K562 (cell line): ENCODE data around the gene SLC35E1. TPM values are rescaled to one million over a fixed set of nuclear protein-coding genes. Genes with fewer than 3 reads are reported as not detected.
A peak's percentile ranks its signal among the peaks of the same experiment; 100 is the strongest.

Experiments
- ATAC-seq: fragments of 200-7000 bp; cut with Tn5 transposase; 3 replicates; pipeline ENCODE4 v1.9.1; 2020; ENCODE audit warnings: moderate library complexity
- BruUV-seq: library from RNA; stranded (reverse); fragments of 400-500 nt; replicated peaks from 2 replicates; lab custom pipeline; 2021; lab: Mats Ljungman, UMichigan
- CTCF ChIA-PET: fragments of 300-600 bp; formaldehyde crosslinking; extraction: SDS; loops from one replicate; lab custom pipeline; 2021; ENCODE audit warnings: low intra/inter-chr PET ratio; lab: Yijun Ruan, JAX
- POLR2A ChIA-PET: fragments of 300-600, 350-650 bp; sonication (Branson Sonifier 250); formaldehyde crosslinking; extraction: SDS; loops from one replicate; lab custom pipeline; 2021; ENCODE audit warnings: antibody characterized with exemption, inconsistent platforms; lab: Yijun Ruan, JAX
- DNase-seq, 4 experiments: peaks; one replicate each; pipeline versions ENCODE4 v3.0.0 to v3.0.0-alpha.2; 2011 to 2018; ENCODE audit warnings: low spot score in 3 of 4, mixed read lengths in 3 of 4; ENCODE audit errors: extremely low read depth in 1 of 4
- FAIRE-seq: peaks from 2 replicates; lab custom pipeline; 2011; peaks lifted over from hg19 to GRCh38; lab: Jason Lieb, UNC
- H2AFZ ChIP-seq: 2 replicates; pipeline ENCODE4 v1.6.0; 2011; ENCODE audit warnings: low read depth, low read length, control low read depth, inconsistent platforms
- H3K27ac ChIP-seq: fragments of 200-600 bp; 3 replicates; pipeline ENCODE4 v1.8.0; 2011; ENCODE audit warnings: low read depth, mild to moderate bottlenecking, control low read depth, inconsistent platforms, low read length, moderate library complexity, mixed read lengths; ENCODE audit errors: extremely low read depth
- H3K27me3 ChIP-seq, 2 experiments: fragments of 300-600 bp in 1 of 2; 2 replicates in 1 of 2; 3 replicates in 1 of 2; pipeline versions ENCODE4 v1.6.0 to v1.8.0; 2011; ENCODE audit warnings: inconsistent platforms in 2 of 2, low read length in 2 of 2, mild to moderate bottlenecking in 1 of 2, mixed read lengths in 1 of 2, moderate library complexity in 1 of 2; ENCODE audit not compliant: control insufficient read depth in 2 of 2, insufficient read depth in 2 of 2
- H3K36me3 ChIP-seq: fragments of 300-600 bp; 3 replicates; pipeline ENCODE4 v1.8.0; 2011; ENCODE audit warnings: mild to moderate bottlenecking, low read length, inconsistent platforms; ENCODE audit not compliant: control insufficient read depth, insufficient read depth
- H3K4me1 ChIP-seq, 2 experiments: fragments of 200-600 bp in 1 of 2; replicated peaks in 1 of 2; 2 replicates in 1 of 2; 3 replicates in 1 of 2; pipeline versions ENCODE4 v1.5.1 to v1.8.0; 2011; ENCODE audit warnings: inconsistent platforms in 2 of 2, low read length in 2 of 2, mild to moderate bottlenecking in 1 of 2, mixed read lengths in 1 of 2, moderate library complexity in 1 of 2; ENCODE audit not compliant: control insufficient read depth in 2 of 2, insufficient read depth in 2 of 2
- H3K4me2 ChIP-seq: 2 replicates; pipeline ENCODE4 v1.6.1; 2011; ENCODE audit warnings: low read length, control low read depth, inconsistent platforms, mixed read lengths; ENCODE audit not compliant: insufficient read depth
- H3K4me3 ChIP-seq: fragments of 200-600 bp; sonication (generic), shearing (Covaris generic); 2 replicates; pipeline ENCODE4 v1.5.1; 2016; ENCODE audit warnings: control low read depth, inconsistent platforms
- H3K79me2 ChIP-seq: fragments of 200-600 bp; 3 replicates; pipeline ENCODE4 v1.8.0; 2011; ENCODE audit warnings: low read length, inconsistent platforms; ENCODE audit not compliant: control insufficient read depth, insufficient read depth
- H3K9ac ChIP-seq, 2 experiments: 2 replicates each; pipeline versions ENCODE4 v1.6.0 to v1.6.1; 2011; ENCODE audit warnings: low read depth in 2 of 2, low read length in 2 of 2, control low read depth in 1 of 2, inconsistent platforms in 1 of 2, mild to moderate bottlenecking in 1 of 2, mixed read lengths in 1 of 2; ENCODE audit not compliant: insufficient read depth in 1 of 2
- H3K9me1 ChIP-seq: one replicate; pipeline ENCODE4 v1.6.0; 2011; ENCODE audit warnings: inconsistent platforms, mild to moderate bottlenecking, low read length, moderate library complexity; ENCODE audit not compliant: control insufficient read depth, insufficient read depth
- H3K9me3 ChIP-seq: replicated peaks from 2 replicates; pipeline ENCODE4 v1.5.1; 2011; ENCODE audit warnings: low read depth, low read length, inconsistent platforms; ENCODE audit not compliant: control insufficient read depth, insufficient read depth
- H4K20me1 ChIP-seq: replicated peaks from 2 replicates; pipeline ENCODE4 v1.6.1; 2011; ENCODE audit warnings: low read length, inconsistent platforms, mixed read lengths; ENCODE audit not compliant: control insufficient read depth, insufficient read depth
- ATF1 ChIP-seq, 2 experiments: fragments of 450-650 bp in 1 of 2; IDR thresholded peaks; 2 replicates each; pipeline ENCODE4 v1.6.1; 2016; ENCODE audit warnings: missing compliant biosample characterization in 1 of 2, missing genetic modification characterization in 1 of 2
- BRD4 ChIP-seq: fragments of 200-600 bp; sonication (generic); IDR thresholded peaks from 2 replicates; pipeline ENCODE4 v1.6.1; 2017; ENCODE audit warnings: inconsistent platforms
- HNRNPLL ChIP-seq: fragments of 200-400 bp; formaldehyde crosslinking; IDR thresholded peaks from 2 replicates; pipeline ENCODE4 v1.6.1; 2017; ENCODE audit warnings: low read length, low read depth, mild to moderate bottlenecking; ENCODE audit not compliant: poor library complexity, severe bottlenecking
- KLF13 ChIP-seq: fragments of 450-650 bp; IDR thresholded peaks from 2 replicates; pipeline ENCODE4 v1.6.1; 2016; ENCODE audit warnings: missing genetic modification characterization, low read depth, mild to moderate bottlenecking, missing compliant biosample characterization, moderate library complexity, borderline replicate concordance
- MAZ ChIP-seq, 2 experiments: fragments of 450-650 bp in 1 of 2; sonication (generic) in 1 of 2; formaldehyde crosslinking; IDR thresholded peaks in 1 of 2; conservative IDR thresholded peaks in 1 of 2; 2 replicates each; pipeline versions ENCODE4 v1.4.0 to v1.5.0; 2020; ENCODE audit warnings: mild to moderate bottlenecking in 1 of 2, missing genetic modification reagents in 1 of 2
- PHB ChIP-seq: fragments of 250-450 bp; sonication (Bioruptor Pico); IDR thresholded peaks from 2 replicates; pipeline ENCODE4 v1.5.0; 2021
- RAD51 ChIP-seq: fragments of 450-650 bp; IDR thresholded peaks from 2 replicates; pipeline ENCODE4 v1.7.1; 2016; ENCODE audit warnings: low read depth, mild to moderate bottlenecking, borderline replicate concordance
- SIN3A ChIP-seq, 2 experiments: fragments of 150-350 bp in 1 of 2; IDR thresholded peaks; 2 replicates each; pipeline ENCODE4 v1.6.1; 2011 to 2016; ENCODE audit warnings: borderline replicate concordance in 2 of 2, low read depth in 2 of 2, low read length in 2 of 2, mild to moderate bottlenecking in 2 of 2, moderate library complexity in 2 of 2; ENCODE audit not compliant: control insufficient read depth in 1 of 2
- SP1 ChIP-seq: sonication (generic); formaldehyde crosslinking; IDR thresholded peaks from 2 replicates; pipeline ENCODE4 v1.8.1; 2022; ENCODE audit warnings: mild to moderate bottlenecking, missing genetic modification reagents
- SPI1 ChIP-seq: IDR thresholded peaks from 2 replicates; pipeline ENCODE4 v1.6.1; 2011; ENCODE audit warnings: low read depth, low read length, control low read depth, borderline replicate concordance
- SRSF1 ChIP-seq: fragments of 200-400 bp; formaldehyde crosslinking; IDR thresholded peaks from 2 replicates; pipeline ENCODE4 v1.6.1; 2017; ENCODE audit warnings: mild to moderate bottlenecking, low read depth, low read length, moderate library complexity
- SRSF7 ChIP-seq: fragments of 200-400 bp; formaldehyde crosslinking; optimal IDR thresholded peaks from 2 replicates; pipeline ENCODE3; 2017; ENCODE audit warnings: mild to moderate bottlenecking, low read depth, low read length
- TAF9B ChIP-seq: fragments of 450-650 bp; IDR thresholded peaks from 2 replicates; pipeline ENCODE4 v1.6.1; 2018; ENCODE audit warnings: mild to moderate bottlenecking; ENCODE audit not compliant: partially characterized antibody
- WGBS: fragments of 100-300 bp; shearing (Covaris generic); methylation state at CpG from one replicate; pipeline ENCODE4 v1.1.6; 2016; ENCODE audit warnings: low coverage, mixed read lengths; ENCODE audit not compliant: insufficient coverage; ENCODE audit errors: missing lambda C conversion rate; 5-methylcytosine and 5-hydroxymethylcytosine counted together
- in situ Hi-C: fragments of 300-500 bp; cut with MboI; formaldehyde crosslinking; loops from 4 replicates; pipeline ENCODE4 v1.15.0; 2018; ENCODE audit warnings: inconsistent platforms, mixed read lengths
- intact Hi-C: fragments of 100-400 bp; cut with micrococcal nuclease; formaldehyde crosslinking; loops from 2 replicates; pipeline ENCODE4 v1.14.2; 2022
- polyA plus RNA-seq, 8 experiments: library from polyadenylated mRNA; depleted of rRNA in 4 of 8; stranded (reverse) in 5 of 8; unstranded in 3 of 8; fragments of >200 nt; fragmentation: Nextera tagmentation in 2 of 8; fragmentation: Illumina TruSeq in 1 of 8; extraction: Ambion mirVana in 2 of 8; extraction: Trizol in 1 of 8; gene quantifications; 2 replicates each; pipeline versions ENCODE4 v1.2.1 to v1.2.3, GENCODE V29; 2011 to 2014; ENCODE audit warnings: inconsistent platforms in 1 of 8, missing spikeins in 1 of 8
- total RNA-seq, 7 experiments: library from RNA; depleted of rRNA in 6 of 7; stranded (reverse); fragments of >200 nt in 6 of 7; fragmentation: Illumina TruSeq in 2 of 7; extraction: Trizol in 2 of 7; gene quantifications; 2 replicates each; pipeline versions ENCODE4 v1.2.1 to v1.2.3, GENCODE V29; 2011 to 2021; ENCODE audit warnings: low replicate concordance in 1 of 7
- TF ChIP-seq, protein P1 (sequence below): sonication (generic); formaldehyde crosslinking; IDR thresholded peaks from 2 replicates; pipeline ENCODE4 v1.8.0; 2022; ENCODE audit warnings: missing genetic modification reagents, mild to moderate bottlenecking, borderline replicate concordance
- TF ChIP-seq, protein P2 (sequence below), 2 experiments: IDR thresholded peaks; 2 replicates each; pipeline ENCODE4 v1.6.1; 2011; ENCODE audit warnings: borderline replicate concordance in 1 of 2, control low read depth in 1 of 2, low read depth in 1 of 2, low read length in 1 of 2, mild to moderate bottlenecking in 1 of 2, mixed read lengths in 1 of 2, moderate library complexity in 1 of 2; ENCODE audit not compliant: insufficient read depth in 1 of 2, insufficient read length in 1 of 2, poor library complexity in 1 of 2, severe bottlenecking in 1 of 2; ENCODE audit errors: extremely low read depth in 1 of 2
- TF ChIP-seq, protein P3 (sequence below), 2 experiments: fragments of 250-450 bp in 1 of 2; fragments of 450-650 bp in 1 of 2; sonication (Bioruptor Pico) in 1 of 2; IDR thresholded peaks; 2 replicates each; pipeline versions ENCODE4 v1.6.1 to v1.8.0; 2016 to 2021; ENCODE audit warnings: mild to moderate bottlenecking in 2 of 2, moderate library complexity in 2 of 2, missing compliant biosample characterization in 1 of 2, missing genetic modification characterization in 1 of 2

Gene SLC35E1
- total and polyA plus RNA-seq, 9 of the 15 experiments (the other 6 are each of a cell fraction or from before 2014, with no cell fraction given): 15.0 to 40.1 (median 25.7) TPM

DNA sequence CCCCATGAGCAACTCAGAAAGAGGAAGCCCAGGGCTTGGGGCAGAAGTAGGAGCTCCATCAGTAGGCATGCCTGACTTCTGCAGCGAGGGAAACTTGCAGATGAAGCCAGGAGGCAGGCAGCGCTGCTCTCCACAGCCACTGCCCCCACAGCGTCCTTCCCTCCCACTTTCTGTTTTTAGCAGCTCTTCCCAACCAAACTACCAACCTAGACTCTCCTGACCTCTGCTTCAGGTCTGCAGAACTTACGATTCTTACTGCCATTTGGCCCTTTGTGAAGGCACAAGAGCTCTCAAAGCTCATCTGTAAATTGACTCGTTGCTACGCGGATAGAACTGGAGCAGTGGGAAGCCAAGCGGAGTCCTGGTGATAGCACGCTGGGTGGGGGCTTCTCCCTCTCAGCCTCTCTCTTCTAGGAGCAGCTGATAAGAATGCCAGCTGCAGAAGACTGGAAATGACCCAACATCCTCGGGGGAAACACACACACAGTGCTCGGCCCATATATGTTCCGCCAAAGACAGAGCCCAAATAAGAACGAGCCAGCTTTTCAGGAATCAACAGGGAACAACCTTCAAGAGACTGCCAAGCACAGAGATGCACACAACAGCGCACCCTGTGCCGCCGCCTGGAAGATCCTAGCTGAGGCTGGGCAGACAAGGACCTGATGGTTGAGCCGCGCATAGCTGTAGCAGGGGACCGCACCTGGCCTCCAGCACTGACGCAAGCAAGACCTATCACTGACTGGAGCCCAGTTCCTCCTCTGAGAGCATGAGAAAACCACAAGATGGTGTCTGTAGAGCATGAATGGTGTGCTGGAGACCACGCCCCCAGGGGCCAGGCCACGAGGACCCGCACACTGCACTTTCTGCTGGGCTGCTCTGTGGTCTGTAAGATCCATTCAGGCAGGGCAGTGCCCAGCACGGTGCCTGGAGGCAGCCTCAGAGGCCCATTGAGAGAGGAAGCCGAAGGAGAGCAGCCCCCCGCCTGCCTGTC lies 15.9 kb upstream of the SLC35E1 start:
- Histone ChIP-seq H3K27ac (peak overlapping the region; percentile 61), H3K27me3 (no peaks in the 10 kb centered on the region), H4K20me1 (peaks cover 50% of the 10 kb centered on the region), H3K79me2 (peaks cover 96% of the 10 kb centered on the region), H3K36me3 (peaks cover 12% of the 10 kb centered on the region; the same call in 2 of the 3 replicates), H2AFZ (peak overlapping the region; percentile 42), H3K4me1 (peaks cover 57 to 75% of the 10 kb centered on the region in 2 experiments), H3K4me3 (peak overlapping the region; percentile 7; the same call in 1 of the 2 replicates), H3K9ac (peak overlapping the region; percentile 18 to 75), H3K9me1 (no peaks in the 10 kb centered on the region), H3K9me3 (no peaks in the 10 kb centered on the region), H3K4me2 (peak overlapping the region; percentile 77)
- in situ Hi-C loops (no loop called here), intact Hi-C loops (loop anchor here (2.0 kb wide), 1 partner anchor 41 kb away; the partner anchor contains the start of gene MED26)
- ChIA-PET POLR2A (interaction anchor here (0.6 to 1.9 kb wide), 6 partner anchors 10 to 518 kb away, joined by 3 to 8 read pairs (median 3); no protein-coding TSS in a partner anchor), CTCF (no interaction called here)
- FAIRE-seq: peak; percentile 99
- no TSS peak for BruUV-seq
- WGBS: 8% methylated on average over 24 of the region's 26 CpGs
- peak; percentile 54 to 85 (median 68) for DNase-seq
- peak; percentile 82 for ATAC-seq
- TF ChIP-seq, protein P1, sequence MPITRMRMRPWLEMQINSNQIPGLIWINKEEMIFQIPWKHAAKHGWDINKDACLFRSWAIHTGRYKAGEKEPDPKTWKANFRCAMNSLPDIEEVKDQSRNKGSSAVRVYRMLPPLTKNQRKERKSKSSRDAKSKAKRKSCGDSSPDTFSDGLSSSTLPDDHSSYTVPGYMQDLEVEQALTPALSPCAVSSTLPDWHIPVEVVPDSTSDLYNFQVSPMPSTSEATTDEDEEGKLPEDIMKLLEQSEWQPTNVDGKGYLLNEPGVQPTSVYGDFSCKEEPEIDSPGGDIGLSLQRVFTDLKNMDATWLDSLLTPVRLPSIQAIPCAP (CRISPR knock-in tag): no peak
- TF ChIP-seq SRSF7: no peak
- TF ChIP-seq BRD4: no peak
- TF ChIP-seq KLF13: peak; percentile 67; the same call in 1 of the 2 replicates
- TF ChIP-seq SRSF1: no peak
- TF ChIP-seq TAF9B: no peak
- TF ChIP-seq, protein P2, sequence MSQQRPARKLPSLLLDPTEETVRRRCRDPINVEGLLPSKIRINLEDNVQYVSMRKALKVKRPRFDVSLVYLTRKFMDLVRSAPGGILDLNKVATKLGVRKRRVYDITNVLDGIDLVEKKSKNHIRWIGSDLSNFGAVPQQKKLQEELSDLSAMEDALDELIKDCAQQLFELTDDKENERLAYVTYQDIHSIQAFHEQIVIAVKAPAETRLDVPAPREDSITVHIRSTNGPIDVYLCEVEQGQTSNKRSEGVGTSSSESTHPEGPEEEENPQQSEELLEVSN (IDR thresholded peaks at IDR 0.05; ENCODE audit: borderline replicate concordance in 1 of 2, extremely low read depth in 1 of 2, insufficient read depth in 1 of 2, insufficient read length in 1 of 2, low read depth in 1 of 2, low read length in 1 of 2, poor library complexity in 1 of 2, severe bottlenecking in 1 of 2): peak in 1 of 2 experiments; percentile 31
- TF ChIP-seq RAD51: no peak
- peak; percentile 43 to 64; a peak in 1 of 4 replicates for TF ChIP-seq SIN3A (IDR thresholded peaks at IDR 0.05; ENCODE audit: borderline replicate concordance in 2 of 2, control insufficient read depth in 1 of 2, low read depth in 2 of 2, low read length in 2 of 2)
- peak; percentile 86 for TF ChIP-seq SPI1
- no peak for TF ChIP-seq MAZ (CRISPR knock-in tag; conservative IDR thresholded peaks at IDR 0.05 in 1 of 2, IDR thresholded peaks at IDR 0.05 in 1 of 2)
- 0 out of 2 replicates have a peak, but pooled peaks have one; percentile 32 for TF ChIP-seq SP1 (CRISPR knock-in tag)
- TF ChIP-seq, protein P3, sequence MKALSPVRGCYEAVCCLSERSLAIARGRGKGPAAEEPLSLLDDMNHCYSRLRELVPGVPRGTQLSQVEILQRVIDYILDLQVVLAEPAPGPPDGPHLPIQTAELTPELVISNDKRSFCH (CRISPR knock-in tag; IDR thresholded peaks at IDR 0.05): no peak
- TF ChIP-seq, protein P3 (tag; IDR thresholded peaks at IDR 0.05): no peak
- no peak for TF ChIP-seq ATF1 (CRISPR knock-in tag; IDR thresholded peaks at IDR 0.05)
- peak; percentile 24; the same call in 1 of the 2 replicates for TF ChIP-seq ATF1 (tag; IDR thresholded peaks at IDR 0.05)
- no peak for TF ChIP-seq HNRNPLL
- TF ChIP-seq PHB: no peak
